Esophagus (tissue), 2 donors: ENCODE data around the gene NOTCH2NLA. TPM values are rescaled to one million over a fixed set of nuclear protein-coding genes. Genes with fewer than 3 reads are reported as not detected.
"Not testable (repeated sequence)": the region's sequence is repeated elsewhere in the genome, so short reads cannot be mapped to it uniquely, and the experiment has no call there.

Source experiments
- H3K27ac ChIP-seq, 2 donors: one replicate each; pipeline ENCODE4 v1.5.1; 2013; ENCODE audit warnings: low read depth in 2 of 2, mild to moderate bottlenecking in 2 of 2, inconsistent platforms in 1 of 2, low read length in 1 of 2, moderate library complexity in 1 of 2
- H3K27me3 ChIP-seq, 2 donors: one replicate each; pipeline ENCODE4 v1.6.1; 2013; ENCODE audit warnings: low read length in 2 of 2, control low read depth in 1 of 2, mild to moderate bottlenecking in 1 of 2; ENCODE audit not compliant: insufficient read depth in 2 of 2, control insufficient read depth in 1 of 2
- H3K36me3 ChIP-seq, 2 donors: one replicate each; pipeline ENCODE4 v1.6.1; 2013; ENCODE audit warnings: low read length in 1 of 2; ENCODE audit not compliant: control insufficient read depth in 2 of 2, insufficient read depth in 2 of 2
- H3K4me1 ChIP-seq, 2 donors: one replicate each; pipeline ENCODE4 v1.6.1; 2013; ENCODE audit warnings: low read length in 1 of 2; ENCODE audit not compliant: control insufficient read depth in 2 of 2, insufficient read depth in 2 of 2
- H3K4me3 ChIP-seq, 2 donors: one replicate each; pipeline ENCODE4 v1.5.1; 2013; ENCODE audit warnings: low read length in 2 of 2, mild to moderate bottlenecking in 2 of 2, low read depth in 1 of 2, moderate library complexity in 1 of 2
- H3K9me3 ChIP-seq, 2 donors: one replicate each; pipeline ENCODE4 v1.6.1; 2013; ENCODE audit warnings: mild to moderate bottlenecking in 2 of 2, low read depth in 1 of 2, low read length in 1 of 2, moderate library complexity in 1 of 2; ENCODE audit not compliant: control insufficient read depth in 2 of 2, insufficient read depth in 1 of 2
- WGBS, 2 donors: extraction: QIAGEN DNeasy Blood & Tissue Kit; methylation state at CpG; one replicate each; pipeline ENCODE4 v1.1.7; 2013; 5-methylcytosine and 5-hydroxymethylcytosine counted together
- polyA plus RNA-seq, 2 donors: library from polyadenylated mRNA; stranded (reverse); fragments of 200-250 nt; gene quantifications; one replicate each; pipeline ENCODE4 v1.2.3, GENCODE V29; 2013
- donor health status: healthy with polysubstance abuse.
- donor health status: Bipolar disorder and iron deficiency.

Gene NOTCH2NLA
- polyA plus RNA-seq, 2 donors: 19.0 to 25.2 TPM

DNA sequence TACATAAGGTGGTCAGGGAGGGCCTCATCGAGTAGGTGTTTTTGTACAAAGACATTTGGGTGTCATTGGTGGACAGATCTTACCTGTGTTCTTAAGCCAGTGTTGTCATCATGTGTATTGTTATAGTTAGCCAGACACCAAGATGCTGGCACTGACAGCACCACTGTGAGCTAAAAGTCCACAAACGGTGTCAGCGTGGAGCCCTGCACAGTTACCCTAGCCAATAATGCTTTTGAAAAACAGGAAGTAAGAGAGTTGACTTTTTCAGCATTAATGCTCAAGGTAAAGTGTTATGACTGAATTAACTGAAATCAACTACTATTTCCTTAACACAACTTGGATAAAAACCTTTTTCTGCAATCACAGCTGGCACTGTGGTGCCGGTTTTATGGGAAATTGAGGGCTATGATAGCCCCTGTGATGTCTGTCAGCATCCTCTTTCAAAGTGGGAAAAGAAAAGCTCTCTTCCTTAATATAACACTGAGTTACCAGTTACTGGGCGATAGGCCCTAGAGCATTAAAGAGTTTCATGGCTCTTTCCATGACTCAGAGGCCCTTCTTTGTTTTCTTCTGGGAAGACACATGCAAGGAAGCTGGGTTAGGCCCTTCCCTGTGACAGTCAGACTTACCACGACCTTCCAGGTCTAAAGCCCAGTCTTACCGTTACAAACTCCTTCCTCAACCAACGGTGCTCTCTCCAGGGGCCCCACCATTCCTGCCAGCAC, 31.3 kb upstream of the NOTCH2NLA start:
- H3K27me3 ChIP-seq, H3K4me3 ChIP-seq, H3K36me3 ChIP-seq, H3K9me3 ChIP-seq, H3K27ac ChIP-seq, H3K4me1 ChIP-seq: not testable (repeated sequence)
- WGBS, 2 donors: no CpG with 5 or more reads among the region's 8 CpGs

GRCh38 chr1:146257992-146258552, 29.3 kb upstream of the NOTCH2NLA start:
- H3K4me3 ChIP-seq, H3K4me1 ChIP-seq, H3K27ac ChIP-seq, H3K9me3 ChIP-seq, H3K27me3 ChIP-seq, H3K36me3 ChIP-seq: not testable (repeated sequence)
- WGBS, 2 donors: no CpG with 5 or more reads among the region's 1 CpG

- H3K36me3 ChIP-seq, H3K27me3 ChIP-seq, H3K9me3 ChIP-seq, H3K4me1 ChIP-seq, H3K27ac ChIP-seq, H3K4me3 ChIP-seq: not testable (repeated sequence)
- WGBS, 2 donors: 74 to 78% methylated on average over 1 of the region's 4 CpGs
Measured at GRCh38 chr1:146254569-146255197, 25.9 kb upstream of the NOTCH2NLA start.

- 0% methylated on average over 1 of the region's 4 CpGs; no CpG with 5 or more reads in 1 of the 2 donors for WGBS, 2 donors
- H3K9me3 ChIP-seq, H3K27ac ChIP-seq, H3K27me3 ChIP-seq, H3K4me3 ChIP-seq, H3K4me1 ChIP-seq, H3K36me3 ChIP-seq: not testable (repeated sequence)
Measured at GRCh38 chr1:146253249-146253855, 24.5 kb upstream of the NOTCH2NLA start.

DNA sequence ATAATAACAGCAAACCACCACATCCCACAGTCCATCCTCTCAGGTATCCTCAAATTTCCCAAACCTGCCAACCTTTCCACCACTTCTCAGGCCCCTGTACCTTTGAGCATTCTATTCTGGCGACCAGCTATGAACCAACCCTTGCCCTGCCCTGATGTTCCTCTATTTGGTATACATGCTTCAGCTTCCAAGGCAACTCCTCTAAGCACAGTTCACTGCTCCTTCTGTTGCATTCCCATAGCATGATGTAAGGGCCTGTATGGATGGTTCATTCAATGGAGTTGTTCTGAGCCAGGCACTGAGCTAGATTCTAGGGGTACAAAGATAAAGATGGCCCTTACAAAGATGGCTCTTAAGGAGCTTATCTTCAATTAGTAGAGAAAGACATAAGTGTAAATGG, 22.7 kb upstream of the NOTCH2NLA start:
- H3K36me3 ChIP-seq, H3K27ac ChIP-seq, H3K4me1 ChIP-seq, H3K4me3 ChIP-seq, H3K9me3 ChIP-seq, H3K27me3 ChIP-seq: not testable (repeated sequence)
- WGBS, 2 donors: no CpG with 5 or more reads among the region's 1 CpG

DNA sequence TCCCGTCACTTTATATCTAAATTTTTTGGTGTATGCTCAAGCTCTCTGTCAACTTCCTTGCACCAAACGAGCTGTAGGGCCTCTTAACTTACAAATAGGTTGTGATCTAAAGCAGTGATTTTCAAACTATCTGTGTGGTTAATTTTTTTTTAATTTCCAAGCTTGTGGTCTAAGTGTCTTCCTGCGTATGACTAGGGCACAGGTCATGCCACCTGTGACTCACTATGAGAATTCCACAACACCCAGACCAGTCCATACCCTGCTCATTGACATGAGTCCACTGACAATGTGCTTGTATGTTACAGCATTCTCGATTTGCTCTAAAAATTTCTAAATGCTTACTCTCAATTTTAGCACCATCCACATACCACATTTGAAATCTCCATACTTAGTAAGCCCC, 19.8 kb upstream of the NOTCH2NLA start:
- H3K36me3 ChIP-seq, H3K9me3 ChIP-seq, H3K4me3 ChIP-seq, H3K27ac ChIP-seq, H3K4me1 ChIP-seq, H3K27me3 ChIP-seq: not testable (repeated sequence)
- WGBS, 2 donors: 29% methylated on average over 1 of the region's 4 CpGs; no CpG with 5 or more reads in 1 of the 2 donors

GRCh38 chr1:146236626-146237025, 7.8 kb upstream of the NOTCH2NLA start:
- not testable (repeated sequence) for H3K4me1 ChIP-seq, H3K27me3 ChIP-seq, H3K27ac ChIP-seq, H3K4me3 ChIP-seq, H3K36me3 ChIP-seq, H3K9me3 ChIP-seq
- no CpG with 5 or more reads among the region's 2 CpGs for WGBS, 2 donors

DNA sequence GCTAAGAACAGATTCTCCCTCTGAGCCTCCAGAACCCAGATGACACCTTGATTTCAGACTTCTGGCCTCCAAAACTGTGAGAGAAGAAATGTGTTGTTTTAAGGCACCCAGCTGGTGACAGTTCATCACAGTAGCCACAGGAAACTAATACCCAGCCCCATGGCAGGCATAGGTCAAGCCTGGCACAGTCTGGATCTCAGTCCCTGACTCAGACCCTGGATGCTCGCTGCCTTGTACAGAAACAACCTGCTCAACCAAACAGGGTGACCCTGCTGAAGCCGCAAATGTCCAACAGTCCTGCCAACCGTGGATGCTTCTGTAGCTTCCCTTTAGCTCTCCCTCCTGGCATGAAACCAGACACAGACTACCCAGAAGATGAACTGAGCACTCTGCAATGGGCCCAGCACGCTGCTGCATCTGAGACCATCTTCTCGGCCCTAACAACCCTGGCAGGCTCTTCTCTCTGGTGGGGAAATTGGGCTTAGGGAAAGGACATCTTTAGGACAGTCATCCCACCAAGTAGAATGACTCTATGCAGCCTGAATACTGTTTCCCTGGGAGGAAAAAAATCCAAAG, 7.3 kb upstream of the NOTCH2NLA start:
- no CpG with 5 or more reads among the region's 5 CpGs for WGBS, 2 donors
- not testable (repeated sequence) for H3K27me3 ChIP-seq, H3K4me1 ChIP-seq, H3K36me3 ChIP-seq, H3K4me3 ChIP-seq, H3K9me3 ChIP-seq, H3K27ac ChIP-seq

DNA sequence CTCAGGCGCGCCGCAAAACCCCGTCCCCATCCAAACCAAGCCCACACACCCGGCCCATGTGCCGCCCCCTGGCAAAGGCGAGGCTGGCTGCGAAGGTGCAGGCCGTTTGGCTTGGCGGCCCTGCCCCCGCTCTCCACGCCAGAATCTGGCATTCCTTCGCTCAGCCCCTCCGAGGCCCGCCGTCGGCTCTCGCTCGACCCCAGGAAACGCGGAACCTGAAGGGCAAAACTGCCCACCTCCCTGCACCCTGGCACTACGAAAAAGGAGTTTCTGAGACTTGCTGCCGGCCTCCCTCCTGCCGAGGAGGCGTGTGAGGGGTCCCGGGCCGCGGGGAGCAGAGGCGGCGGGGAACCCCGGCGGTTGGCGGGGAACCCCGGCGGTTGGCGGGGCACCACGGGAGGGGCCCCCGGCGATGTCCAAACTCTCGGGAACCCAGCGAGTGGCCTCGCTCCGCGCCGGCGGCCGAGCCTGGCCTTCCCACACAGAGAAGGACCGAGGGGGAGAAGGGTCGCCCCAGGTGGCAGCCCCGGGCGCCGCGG, 608 bp downstream of the NOTCH2NLA start:
- WGBS, 2 donors: 0 to 2% methylated on average over 16 of the region's 53 CpGs
- not testable (repeated sequence) for H3K36me3 ChIP-seq, H3K4me1 ChIP-seq, H3K9me3 ChIP-seq, H3K27me3 ChIP-seq
- peak overlapping the region; percentile 21 to 74 for H3K27ac ChIP-seq
- peak overlapping the region; percentile 60 to 66 for H3K4me3 ChIP-seq
